B cell (primary cell): ENCODE measurements around the gene AGAP1.

Experiments used
- CTCF ChIP-seq: fragments of 200-600 bp; IDR thresholded peaks from one replicate; pipeline ENCODE4 v1.8.0; 2022; ENCODE audit warnings: antibody characterized with exemption, mild to moderate bottlenecking
- EZH2 ChIP-seq: IDR thresholded peaks from 2 replicates; pipeline ENCODE4 v1.6.1; 2012; ENCODE audit warnings: borderline replicate concordance, low read depth, mild to moderate bottlenecking, moderate library complexity, low read length; ENCODE audit not compliant: insufficient read depth, poor library complexity, severe bottlenecking

GRCh38 chr2:236102971-236103370 is 609.1 kb downstream of the AGAP1 start:
- no peak for TF ChIP-seq CTCF
- TF ChIP-seq EZH2, result no peak
